NCI-H2196 (cell line): ENCODE data around the gene SP2.
"Not testable (repeated sequence)": the region's sequence is repeated elsewhere in the genome, so short reads cannot be mapped to it uniquely, and the experiment has no call there.

Experiments used
- DNase-seq: peaks from one replicate; lab custom pipeline; 2025; ENCODE audit not compliant: unreplicated experiment; lab: John Stamatoyannopoulos, UW

SP2 gene

GRCh38 chr17:47918006-47918405, 22.0 kb downstream of the SP2 start:
- DNase-seq: no peak

- DNase-seq: no peak
These were observed 23.0 kb downstream of the SP2 start for GRCh38 chr17:47918991-47919390.

- not testable (repeated sequence) for DNase-seq
These were observed 23.9 kb downstream of the SP2 start for GRCh38 chr17:47919889-47920288.

- no peak for DNase-seq
These were observed 29.0 kb downstream of the SP2 start for GRCh38 chr17:47924785-47925677.

- no peak for DNase-seq
These were observed 29.6 kb downstream of the SP2 start for GRCh38 chr17:47925678-47925988.

GRCh38 chr17:47927821-47928400, 31.9 kb downstream of the SP2 start:
- DNase-seq: no peak

GRCh38 chr17:47928415-47928814, 32.4 kb downstream of the SP2 start:
- no peak for DNase-seq

GRCh38 chr17:47929218-47930000, 33.4 kb downstream of the SP2 start:
- no peak for DNase-seq

GRCh38 chr17:47931848-47932247, 35.8 kb downstream of the SP2 start:
- DNase-seq: no peak

GRCh38 chr17:47934856-47935255, 38.8 kb downstream of the SP2 start:
- no peak for DNase-seq

- not testable (repeated sequence) for DNase-seq
These were observed 39.4 kb downstream of the SP2 start for GRCh38 chr17:47935468-47935867.

- DNase-seq: no peak
These were observed 39.9 kb downstream of the SP2 start for GRCh38 chr17:47935961-47936360.

- DNase-seq: no peak
These were observed 41.9 kb downstream of the SP2 start for GRCh38 chr17:47937941-47938340.

- DNase-seq: peak; percentile 99
These were observed 45.4 kb downstream of the SP2 start, which contains the start of gene PNPO for GRCh38 chr17:47941246-47942095. Gene PNPO, plus strand, starts transcription at chr17:47941571. Its CDS starts 105 bp downstream, at chr17:47941676.

GRCh38 chr17:47942096-47942510, 46.1 kb downstream of the SP2 start:
- no peak for DNase-seq

- no peak for DNase-seq
These were observed 46.5 kb downstream of the SP2 start for GRCh38 chr17:47942568-47942967.

- DNase-seq: no peak
These were observed 49.0 kb downstream of the SP2 start for GRCh38 chr17:47945080-47945479.

- no peak for DNase-seq
These were observed 49.8 kb downstream of the SP2 start for GRCh38 chr17:47945529-47946508.

- no peak for DNase-seq
These were observed 50.5 kb downstream of the SP2 start for GRCh38 chr17:47946516-47946915.

GRCh38 chr17:47946929-47947397, 50.9 kb downstream of the SP2 start:
- DNase-seq: peak; percentile 94
